22Rv1 (cell line): ENCODE data around the gene NRXN2.

ENCODE experiments used
- CTCF ChIP-seq: fragments of 450-650 bp; IDR thresholded peaks from 2 replicates; pipeline ENCODE4 v1.5.1; 2017; ENCODE audit warnings: mild to moderate bottlenecking
- ZFX ChIP-seq: fragments of 450-650 bp; IDR thresholded peaks from 2 replicates; pipeline ENCODE4 v1.6.1; 2017; ENCODE audit warnings: antibody characterized with exemption, borderline replicate concordance

- no peak for TF ChIP-seq CTCF
- no peak for TF ChIP-seq ZFX
Measured at GRCh38 chr11:64571050-64571409, 152.0 kb downstream of the NRXN2 start.
